ENCODE measurements around the gene SNIP1. TPM values are rescaled to one million over a fixed set of nuclear protein-coding genes. Genes with fewer than 3 reads are reported as not detected.

SNIP1 gene
- total RNA-seq, 4 donors from 2014 or later = 9.0 to 46.9 (median 37.7) TPM

DNA sequence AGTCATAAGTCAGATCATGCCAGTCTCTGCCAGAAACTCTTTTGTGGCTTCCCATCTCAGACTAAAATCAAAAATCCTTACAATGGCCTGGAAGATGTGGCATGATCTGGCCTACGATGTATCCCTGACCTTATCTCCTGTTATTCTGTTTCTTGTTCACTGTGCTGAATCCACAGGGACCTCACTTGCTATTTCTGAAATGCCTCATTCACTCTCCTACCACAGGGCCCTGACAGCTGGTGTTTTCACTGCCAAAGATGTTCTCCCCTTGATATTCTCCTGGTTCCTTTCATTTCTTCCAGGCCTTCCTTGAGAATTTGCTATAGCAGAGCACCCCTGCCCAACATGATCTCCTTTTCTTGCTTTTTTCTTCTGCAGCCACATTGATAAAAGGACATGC is 4.3 kb upstream of the SNIP1 start:
- Histone ChIP-seq H3K4me3 (no peak overlapping the region), H3K9me3 (no peaks in the 10 kb centered on the region), H3K27me3 (no peaks in the 10 kb centered on the region), H3K36me3 (peaks cover 0 to 45% (median 0%) of the 10 kb centered on the region in 3 donors), H3K4me1 (peaks cover 0 to 20% (median 10%) of the 10 kb centered on the region in 4 donors), H3K27ac (no peak overlapping the region)
- TF ChIP-seq CTCF (IDR thresholded peaks at IDR 0.05) (no peak), POLR2A (IDR thresholded peaks at IDR 0.05) (no peak)
- WGBS, 2 donors = 73 to 82% methylated on average over 1 of the region's 1 CpG
- DNase-seq (ENCODE audit: low spot score in 2 of 2) = no peak

DNA sequence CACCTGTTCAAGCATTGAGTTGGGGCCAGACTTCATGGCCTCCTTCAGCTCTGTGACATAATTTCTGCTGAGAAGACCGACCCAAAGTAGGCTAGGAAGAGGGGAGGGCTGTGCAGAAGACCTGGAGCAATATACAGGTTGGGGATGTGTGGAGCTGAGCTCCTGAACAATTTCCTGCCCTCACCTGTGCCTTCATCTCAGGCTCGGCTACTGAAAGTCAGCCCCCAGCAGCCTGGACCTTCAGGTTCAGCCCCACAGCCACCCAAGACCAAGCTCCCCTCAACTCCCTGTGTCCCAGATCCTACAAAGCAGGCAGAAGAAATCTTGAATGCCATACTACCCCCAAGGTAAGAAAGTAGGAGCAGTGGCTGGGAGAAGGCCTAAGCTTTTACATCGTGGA is 3.3 kb upstream of the SNIP1 start:
- WGBS, 2 donors = 88 to 89% methylated on average over 3 of the region's 3 CpGs
- Histone ChIP-seq H3K9me3 (no peaks in the 10 kb centered on the region), H3K27ac (peak overlapping the region in 3 of 4 donors; percentile 35 to 71 (median 70)), H3K4me3 (peak overlapping the region; percentile 15 to 50 (median 20)), H3K4me1 (peaks cover 0 to 30% (median 20%) of the 10 kb centered on the region in 4 donors), H3K36me3 (peaks cover 0 to 38% (median 0%) of the 10 kb centered on the region in 3 donors), H3K27me3 (no peaks in the 10 kb centered on the region)
- TF ChIP-seq EP300 (IDR thresholded peaks at IDR 0.05) (no peak), POLR2A (IDR thresholded peaks at IDR 0.05) (no peak), CTCF (IDR thresholded peaks at IDR 0.05) (no peak)
- no peak for DNase-seq (ENCODE audit: low spot score in 2 of 2)

DNA sequence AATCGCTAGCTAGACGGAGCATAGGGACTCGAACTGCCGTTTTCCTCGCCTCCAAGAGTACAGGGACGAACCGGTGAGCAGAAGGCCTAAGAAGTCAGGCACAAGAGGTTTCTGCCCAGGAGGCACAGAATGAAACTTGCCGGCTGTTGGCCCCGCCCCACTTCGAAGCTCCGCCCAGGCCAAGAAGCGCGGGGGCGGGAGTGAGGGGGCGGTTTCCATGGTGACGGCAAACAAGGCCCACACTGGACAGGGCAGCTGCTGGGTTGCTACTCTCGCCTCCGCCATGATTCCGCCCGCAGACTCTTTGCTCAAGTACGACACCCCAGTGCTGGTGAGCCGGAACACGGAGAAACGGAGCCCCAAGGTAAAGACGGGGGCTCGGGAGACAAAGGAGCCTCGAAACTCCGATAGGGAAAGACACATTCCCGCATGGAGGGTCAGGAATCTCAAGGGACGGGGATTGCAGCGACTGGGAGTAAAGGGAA is 2.7 kb upstream of the SNIP1 start, which contains the start of gene DNALI1:
TSS of gene DNALI1 (plus strand) at position 229 of the 485 bp plus-strand sequence. CDS start at position 284, 55 bp downstream.
- TF ChIP-seq EP300 (IDR thresholded peaks at IDR 0.05) (peak in 1 of 2 donors; percentile 36), CTCF (IDR thresholded peaks at IDR 0.05) (peak in 1 of 5 experiments; percentile 10), POLR2A (IDR thresholded peaks at IDR 0.05) (peak in 1 of 2 donors; percentile 16)
- peaks cover 0 to 37% (median 0%) of the 10 kb centered on the region in 3 donors for H3K36me3 ChIP-seq
- H3K27me3 ChIP-seq = no peaks in the 10 kb centered on the region
- no peaks in the 10 kb centered on the region for H3K9me3 ChIP-seq
- DNase-seq (ENCODE audit: low spot score in 2 of 2) = peak; percentile 65 to 75
- H3K27ac ChIP-seq = peak within 1 kb of the TSS in 3 of 4 donors; percentile 35 to 71 (median 70)
- 4 to 9% methylated on average over 31 of the region's 31 CpGs for WGBS, 2 donors
- H3K4me3 ChIP-seq = peak within 1 kb of the TSS; percentile 15 to 50 (median 20)
- peaks cover 0 to 36% (median 22%) of the 10 kb centered on the region in 4 donors for H3K4me1 ChIP-seq

DNA sequence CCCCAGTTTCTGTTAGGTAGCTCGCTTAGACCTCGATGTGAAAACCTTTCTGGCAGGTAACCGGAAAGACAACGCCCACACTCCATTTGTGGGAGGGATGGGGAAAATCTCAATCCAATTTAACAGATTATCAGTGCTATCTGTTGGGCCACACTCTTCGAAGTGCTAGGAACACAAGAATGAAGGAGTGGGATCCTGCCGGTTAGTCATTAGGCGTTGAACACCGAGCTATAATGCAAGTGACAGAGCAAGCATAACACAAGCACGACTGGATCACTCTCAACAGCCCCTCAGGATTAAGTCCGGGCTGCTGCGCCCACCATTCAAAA is 531 bp downstream of the SNIP1 start:
- WGBS, 2 donors = 3 to 6% methylated on average over 8 to 11 of the region's 11 CpGs
- peak overlapping the region; percentile 92 to 98 (median 95) for H3K4me3 ChIP-seq
- H3K9me3 ChIP-seq = no peaks in the 10 kb centered on the region
- peaks cover 0 to 41% (median 0%) of the 10 kb centered on the region in 3 donors for H3K36me3 ChIP-seq
- TF ChIP-seq EP300 (IDR thresholded peaks at IDR 0.05) = no peak
- no peak for TF ChIP-seq CTCF (IDR thresholded peaks at IDR 0.05)
- no peak for TF ChIP-seq POLR2A (IDR thresholded peaks at IDR 0.05)
- H3K4me1 ChIP-seq = peaks cover 0 to 61% (median 24%) of the 10 kb centered on the region in 4 donors
- H3K27me3 ChIP-seq = no peaks in the 10 kb centered on the region
- H3K27ac ChIP-seq = peak overlapping the region; percentile 69 to 94 (median 91)
- no peak for DNase-seq (ENCODE audit: low spot score in 2 of 2)

DNA sequence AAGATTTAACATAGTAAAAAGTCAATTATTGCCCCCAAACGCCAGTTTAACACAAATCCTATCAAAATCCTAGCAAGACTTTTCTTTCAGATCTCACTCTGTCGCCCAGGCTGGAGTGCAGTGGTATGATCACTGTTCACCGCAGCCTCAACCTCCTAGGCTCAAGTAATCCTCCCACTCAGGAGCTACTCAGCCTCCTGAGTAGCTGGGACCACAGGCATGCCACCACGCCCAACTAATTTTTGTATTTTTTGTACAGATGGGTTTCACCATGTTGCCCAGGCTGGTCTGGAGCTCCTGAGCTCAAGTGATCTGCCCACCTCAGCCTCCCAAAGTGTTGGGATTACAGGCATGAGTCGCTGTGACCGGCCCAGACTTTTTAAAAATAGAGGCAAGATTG is 4.8 kb downstream of the SNIP1 start:
- 92 to 95% methylated on average over 6 of the region's 6 CpGs for WGBS, 2 donors

More for the DNA sequence above, 4.8 kb downstream of the SNIP1 start:
- Histone ChIP-seq H3K4me3 (no peak overlapping the region), H3K27me3 (no peaks in the 10 kb centered on the region), H3K27ac (no peak overlapping the region), H3K36me3 (peaks cover 0 to 81% (median 0%) of the 10 kb centered on the region in 3 donors), H3K4me1 (peaks cover 0 to 44% (median 16%) of the 10 kb centered on the region in 4 donors), H3K9me3 (no peaks in the 10 kb centered on the region)
- no peak for DNase-seq (ENCODE audit: low spot score in 2 of 2)
- TF ChIP-seq CTCF (IDR thresholded peaks at IDR 0.05) (no peak), EP300 (IDR thresholded peaks at IDR 0.05) (no peak), POLR2A (IDR thresholded peaks at IDR 0.05) (no peak)

Data from tibial nerve (tissue), 4 donors.